Gastrocnemius medialis (tissue), 4 donors: ENCODE results near the gene GTPBP2.
A peak's percentile ranks its signal among the peaks of the same experiment; 100 is the strongest.

Source experiments
- CTCF ChIP-seq, 5 experiments: fragments of 450-650 bp in 3 of 5; fragments of 200-600 bp in 2 of 5; sonication (generic) in 2 of 5; IDR thresholded peaks in 4 of 5; conservative IDR thresholded peaks in 1 of 5; 1 replicate in 4 of 5; 2 replicates in 1 of 5; pipeline ENCODE4 v1.5.1; 2016 to 2019; ENCODE audit warnings: antibody characterized with exemption in 5 of 5, mild to moderate bottlenecking in 3 of 5, moderate library complexity in 3 of 5
- POLR2A ChIP-seq, 2 donors: fragments of 450-650 bp; IDR thresholded peaks; one replicate each; pipeline ENCODE4 v1.6.1; 2017; ENCODE audit warnings: antibody characterized with exemption in 2 of 2, mild to moderate bottlenecking in 2 of 2, moderate library complexity in 2 of 2

- TF ChIP-seq CTCF (IDR thresholded peaks at IDR 0.05 in 4 of 5, conservative IDR thresholded peaks at IDR 0.05 in 1 of 5), result peak; percentile 49 to 75 (median 62)
- TF ChIP-seq POLR2A (IDR thresholded peaks at IDR 0.05), result peak; percentile 48 to 54
Observed at GRCh38 chr6:43668151-43669028, 39.3 kb upstream of the GTPBP2 start.
